GM23338 (cell line): Measurements from ENCODE around the gene LRRFIP2. TPM values are rescaled to one million over a fixed set of nuclear protein-coding genes. Genes with fewer than 3 reads are reported as not detected.

Experiments used
- ATAC-seq: fragments of 200-7000 bp; cut with Tn5 transposase; 3 replicates; pipeline ENCODE4 v1.9.1; 2020
- DNase-seq: peaks from one replicate; pipeline ENCODE4 v3.0.0-alpha.2; 2015; ENCODE audit warnings: low spot score
- H2AFZ ChIP-seq: fragments of 200-600 bp; sonication (generic); 2 replicates; pipeline ENCODE4 v1.8.0; 2016; ENCODE audit warnings: antibody characterized with exemption, mild to moderate bottlenecking, moderate library complexity
- H3F3A ChIP-seq: fragments of 200-600 bp; sonication (generic); replicated peaks from 2 replicates; pipeline ENCODE4 v1.8.0; 2017; ENCODE audit warnings: antibody characterized with exemption, mixed run types, low read depth
- H3K27ac ChIP-seq: fragments of 200-600 bp; sonication (generic); 2 replicates; pipeline ENCODE4 v1.6.1; 2016; ENCODE audit warnings: low read depth
- H3K27me3 ChIP-seq: fragments of 200-600 bp; sonication (generic); 2 replicates; pipeline ENCODE4 v1.8.0; 2016; ENCODE audit warnings: mild to moderate bottlenecking, mixed run types, moderate library complexity; ENCODE audit not compliant: insufficient read depth
- H3K36me3 ChIP-seq: fragments of 200-600 bp; sonication (generic); 2 replicates; pipeline ENCODE4 v1.8.0; 2016; ENCODE audit warnings: mild to moderate bottlenecking; ENCODE audit not compliant: insufficient read depth
- H3K4me1 ChIP-seq: fragments of 200-600 bp; sonication (generic); 2 replicates; pipeline ENCODE4 v1.8.0; 2016; ENCODE audit warnings: mild to moderate bottlenecking, moderate library complexity; ENCODE audit not compliant: insufficient read depth
- H3K4me2 ChIP-seq: fragments of 200-600 bp; sonication (generic); 2 replicates; pipeline ENCODE4 v1.7.1; 2017; ENCODE audit warnings: mixed run types
- H3K4me3 ChIP-seq: fragments of 200-600 bp; sonication (generic); 2 replicates; pipeline ENCODE4 v1.6.1; 2016; ENCODE audit warnings: mixed run types
- H3K79me2 ChIP-seq: fragments of 200-600 bp; sonication (generic); replicated peaks from 2 replicates; pipeline ENCODE4 v1.8.0; 2017; ENCODE audit warnings: mild to moderate bottlenecking; ENCODE audit not compliant: insufficient read depth
- H3K9me2 ChIP-seq: fragments of 200-600 bp; sonication (generic); 2 replicates; pipeline ENCODE4 v1.8.0; 2017; ENCODE audit not compliant: insufficient read depth
- H4K20me1 ChIP-seq: fragments of 200-600 bp; sonication (generic); replicated peaks from 2 replicates; pipeline ENCODE4 v1.8.0; 2017; ENCODE audit warnings: mild to moderate bottlenecking; ENCODE audit not compliant: insufficient read depth
- H3K27ac Mint-ChIP-seq: 2 replicates; pipeline ENCODE4 v1.8.0; 2020; ENCODE audit warnings: inconsistent platforms, mild to moderate bottlenecking, moderate library complexity, mixed read lengths
- H3K27me3 Mint-ChIP-seq: 3 replicates; pipeline ENCODE4 v1.8.0; 2022; ENCODE audit warnings: low read depth, mild to moderate bottlenecking, moderate library complexity, mixed read lengths, inconsistent platforms; ENCODE audit not compliant: insufficient read depth, poor library complexity
- H3K36me3 Mint-ChIP-seq: 3 replicates; pipeline ENCODE4 v1.8.0; 2021; ENCODE audit warnings: low read depth, mild to moderate bottlenecking, inconsistent platforms, moderate library complexity, mixed read lengths
- H3K4me1 Mint-ChIP-seq: 3 replicates; pipeline ENCODE4 v1.8.0; 2020; ENCODE audit warnings: mild to moderate bottlenecking, inconsistent platforms, mixed read lengths
- H3K4me3 Mint-ChIP-seq: 3 replicates; pipeline ENCODE4 v1.8.0; 2021; ENCODE audit warnings: moderate library complexity, mild to moderate bottlenecking, inconsistent platforms, mixed read lengths
- H3K9me3 Mint-ChIP-seq: 3 replicates; pipeline ENCODE4 v1.8.0; 2020; ENCODE audit warnings: moderate library complexity, mild to moderate bottlenecking, inconsistent platforms, mixed read lengths
- CREB1 ChIP-seq: fragments of 250-450 bp; sonication (Bioruptor Pico); IDR thresholded peaks from 2 replicates; pipeline ENCODE4 v1.5.0; 2020; ENCODE audit warnings: low read depth, mild to moderate bottlenecking, moderate library complexity
- EZH2 ChIP-seq: fragments of 200-600 bp; sonication (generic); IDR thresholded peaks from one replicate; pipeline ENCODE4 v1.8.0; 2017; ENCODE audit warnings: antibody characterized with exemption, mild to moderate bottlenecking, low read depth; ENCODE audit not compliant: unreplicated experiment
- EZH2phosphoT487 ChIP-seq: fragments of 200-600 bp; sonication (generic); IDR thresholded peaks from one replicate; pipeline ENCODE4 v1.8.1; 2018; ENCODE audit warnings: antibody characterized with exemption; ENCODE audit not compliant: unreplicated experiment
- JUNB ChIP-seq: IDR thresholded peaks from one replicate; pipeline ENCODE4 v1.6.1; 2016; ENCODE audit warnings: antibody characterized with exemption; ENCODE audit not compliant: unreplicated experiment
- POLR2AphosphoS5 ChIP-seq: IDR thresholded peaks from 2 replicates; pipeline ENCODE4 v1.6.1; 2016; ENCODE audit warnings: antibody characterized with exemption, low read depth
- ZNF114 ChIP-seq: fragments of 250-450 bp; sonication (Bioruptor Pico); IDR thresholded peaks from 2 replicates; pipeline ENCODE4 v1.5.0; 2020; ENCODE audit warnings: mild to moderate bottlenecking, moderate library complexity
- ZNF331 ChIP-seq: fragments of 250-450 bp; sonication (Bioruptor Pico); IDR thresholded peaks from 2 replicates; pipeline ENCODE4 v1.5.0; 2020; ENCODE audit warnings: low read depth, mild to moderate bottlenecking, moderate library complexity
- polyA plus RNA-seq: library from polyadenylated mRNA; unstranded; fragments of >200 nt; fragmentation: Nextera tagmentation; extraction: Ambion mirVana; gene quantifications from 2 replicates; pipeline ENCODE4 v1.2.1, GENCODE V29; 2016
- total RNA-seq: library from RNA; depleted of rRNA; stranded (reverse); fragments of >200 nt; shearing (Covaris generic); gene quantifications from 2 replicates; pipeline ENCODE4 v1.2.3, GENCODE V29; 2014
- TF ChIP-seq, protein P1 (sequence below): fragments of 250-450 bp; sonication (Bioruptor Pico); IDR thresholded peaks from 2 replicates; pipeline ENCODE4 v1.5.0; 2020; ENCODE audit warnings: mild to moderate bottlenecking, moderate library complexity
- TF ChIP-seq, protein P2 (sequence below): IDR thresholded peaks from one replicate; pipeline ENCODE4 v1.6.1; 2018; ENCODE audit warnings: antibody characterized with exemption; ENCODE audit not compliant: unreplicated experiment
- TF ChIP-seq, protein P3 (sequence below), 2 experiments: fragments of 200-600 bp in 1 of 2; sonication (generic) in 1 of 2; conservative IDR thresholded peaks; 2 replicates each; pipeline versions ENCODE4 v1.5.1 to v1.6.1; 2016 to 2017; ENCODE audit warnings: antibody characterized with exemption in 2 of 2, low read depth in 2 of 2, mild to moderate bottlenecking in 2 of 2, moderate library complexity in 1 of 2

The LRRFIP2 gene
- total and polyA plus RNA-seq, 2 experiments from 2014 or later = 20.3 to 29.0 TPM

DNA sequence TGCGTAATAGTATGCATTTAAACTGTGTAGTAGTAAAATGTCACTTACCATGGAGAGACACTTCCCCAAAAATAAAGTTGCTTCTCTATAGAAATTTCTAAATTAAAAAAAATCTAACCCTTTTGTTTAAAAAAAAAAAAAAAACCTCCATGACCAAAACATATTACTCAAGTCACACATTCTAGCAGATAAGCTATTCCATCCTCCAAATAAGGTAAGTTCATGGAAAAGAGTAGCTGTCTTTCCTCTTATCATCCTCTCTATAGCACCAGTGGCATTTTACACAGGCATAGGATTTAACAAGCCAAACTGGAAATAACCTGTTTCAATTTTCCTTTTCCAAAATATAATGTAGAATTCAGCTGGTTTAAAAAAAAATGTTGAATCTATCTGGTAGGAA is 57.4 kb downstream of the LRRFIP2 start (continued):
- TF ChIP-seq, protein P1, sequence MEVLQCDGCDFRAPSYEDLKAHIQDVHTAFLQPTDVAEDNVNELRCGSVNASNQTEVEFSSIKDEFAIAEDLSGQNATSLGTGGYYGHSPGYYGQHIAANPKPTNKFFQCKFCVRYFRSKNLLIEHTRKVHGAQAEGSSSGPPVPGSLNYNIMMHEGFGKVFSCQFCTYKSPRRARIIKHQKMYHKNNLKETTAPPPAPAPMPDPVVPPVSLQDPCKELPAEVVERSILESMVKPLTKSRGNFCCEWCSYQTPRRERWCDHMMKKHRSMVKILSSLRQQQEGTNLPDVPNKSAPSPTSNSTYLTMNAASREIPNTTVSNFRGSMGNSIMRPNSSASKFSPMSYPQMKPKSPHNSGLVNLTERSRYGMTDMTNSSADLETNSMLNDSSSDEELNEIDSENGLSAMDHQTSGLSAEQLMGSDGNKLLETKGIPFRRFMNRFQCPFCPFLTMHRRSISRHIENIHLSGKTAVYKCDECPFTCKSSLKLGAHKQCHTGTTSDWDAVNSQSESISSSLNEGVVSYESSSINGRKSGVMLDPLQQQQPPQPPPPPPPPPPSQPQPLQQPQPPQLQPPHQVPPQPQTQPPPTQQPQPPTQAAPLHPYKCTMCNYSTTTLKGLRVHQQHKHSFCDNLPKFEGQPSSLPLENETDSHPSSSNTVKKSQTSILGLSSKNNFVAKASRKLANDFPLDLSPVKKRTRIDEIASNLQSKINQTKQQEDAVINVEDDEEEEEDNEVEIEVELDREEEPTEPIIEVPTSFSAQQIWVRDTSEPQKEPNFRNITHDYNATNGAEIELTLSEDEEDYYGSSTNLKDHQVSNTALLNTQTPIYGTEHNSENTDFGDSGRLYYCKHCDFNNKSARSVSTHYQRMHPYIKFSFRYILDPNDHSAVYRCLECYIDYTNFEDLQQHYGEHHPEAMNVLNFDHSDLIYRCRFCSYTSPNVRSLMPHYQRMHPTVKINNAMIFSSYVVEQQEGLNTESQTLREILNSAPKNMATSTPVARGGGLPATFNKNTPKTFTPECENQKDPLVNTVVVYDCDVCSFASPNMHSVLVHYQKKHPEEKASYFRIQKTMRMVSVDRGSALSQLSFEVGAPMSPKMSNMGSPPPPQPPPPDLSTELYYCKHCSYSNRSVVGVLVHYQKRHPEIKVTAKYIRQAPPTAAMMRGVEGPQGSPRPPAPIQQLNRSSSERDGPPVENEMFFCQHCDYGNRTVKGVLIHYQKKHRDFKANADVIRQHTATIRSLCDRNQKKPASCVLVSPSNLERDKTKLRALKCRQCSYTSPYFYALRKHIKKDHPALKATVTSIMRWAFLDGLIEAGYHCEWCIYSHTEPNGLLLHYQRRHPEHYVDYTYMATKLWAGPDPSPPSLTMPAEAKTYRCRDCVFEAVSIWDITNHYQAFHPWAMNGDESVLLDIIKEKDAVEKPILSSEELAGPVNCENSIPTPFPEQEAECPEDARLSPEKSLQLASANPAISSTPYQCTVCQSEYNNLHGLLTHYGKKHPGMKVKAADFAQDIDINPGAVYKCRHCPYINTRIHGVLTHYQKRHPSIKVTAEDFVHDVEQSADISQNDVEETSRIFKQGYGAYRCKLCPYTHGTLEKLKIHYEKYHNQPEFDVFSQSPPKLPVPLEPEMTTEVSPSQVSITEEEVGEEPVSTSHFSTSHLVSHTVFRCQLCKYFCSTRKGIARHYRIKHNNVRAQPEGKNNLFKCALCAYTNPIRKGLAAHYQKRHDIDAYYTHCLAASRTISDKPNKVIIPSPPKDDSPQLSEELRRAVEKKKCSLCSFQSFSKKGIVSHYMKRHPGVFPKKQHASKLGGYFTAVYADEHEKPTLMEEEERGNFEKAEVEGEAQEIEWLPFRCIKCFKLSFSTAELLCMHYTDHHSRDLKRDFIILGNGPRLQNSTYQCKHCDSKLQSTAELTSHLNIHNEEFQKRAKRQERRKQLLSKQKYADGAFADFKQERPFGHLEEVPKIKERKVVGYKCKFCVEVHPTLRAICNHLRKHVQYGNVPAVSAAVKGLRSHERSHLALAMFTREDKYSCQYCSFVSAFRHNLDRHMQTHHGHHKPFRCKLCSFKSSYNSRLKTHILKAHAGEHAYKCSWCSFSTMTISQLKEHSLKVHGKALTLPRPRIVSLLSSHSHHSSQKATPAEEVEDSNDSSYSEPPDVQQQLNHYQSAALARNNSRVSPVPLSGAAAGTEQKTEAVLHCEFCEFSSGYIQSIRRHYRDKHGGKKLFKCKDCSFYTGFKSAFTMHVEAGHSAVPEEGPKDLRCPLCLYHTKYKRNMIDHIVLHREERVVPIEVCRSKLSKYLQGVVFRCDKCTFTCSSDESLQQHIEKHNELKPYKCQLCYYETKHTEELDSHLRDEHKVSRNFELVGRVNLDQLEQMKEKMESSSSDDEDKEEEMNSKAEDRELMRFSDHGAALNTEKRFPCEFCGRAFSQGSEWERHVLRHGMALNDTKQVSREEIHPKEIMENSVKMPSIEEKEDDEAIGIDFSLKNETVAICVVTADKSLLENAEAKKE (CRISPR knock-in tag) = no peak
- no peak for TF ChIP-seq CREB1 (CRISPR knock-in tag)
- TF ChIP-seq, protein P2, sequence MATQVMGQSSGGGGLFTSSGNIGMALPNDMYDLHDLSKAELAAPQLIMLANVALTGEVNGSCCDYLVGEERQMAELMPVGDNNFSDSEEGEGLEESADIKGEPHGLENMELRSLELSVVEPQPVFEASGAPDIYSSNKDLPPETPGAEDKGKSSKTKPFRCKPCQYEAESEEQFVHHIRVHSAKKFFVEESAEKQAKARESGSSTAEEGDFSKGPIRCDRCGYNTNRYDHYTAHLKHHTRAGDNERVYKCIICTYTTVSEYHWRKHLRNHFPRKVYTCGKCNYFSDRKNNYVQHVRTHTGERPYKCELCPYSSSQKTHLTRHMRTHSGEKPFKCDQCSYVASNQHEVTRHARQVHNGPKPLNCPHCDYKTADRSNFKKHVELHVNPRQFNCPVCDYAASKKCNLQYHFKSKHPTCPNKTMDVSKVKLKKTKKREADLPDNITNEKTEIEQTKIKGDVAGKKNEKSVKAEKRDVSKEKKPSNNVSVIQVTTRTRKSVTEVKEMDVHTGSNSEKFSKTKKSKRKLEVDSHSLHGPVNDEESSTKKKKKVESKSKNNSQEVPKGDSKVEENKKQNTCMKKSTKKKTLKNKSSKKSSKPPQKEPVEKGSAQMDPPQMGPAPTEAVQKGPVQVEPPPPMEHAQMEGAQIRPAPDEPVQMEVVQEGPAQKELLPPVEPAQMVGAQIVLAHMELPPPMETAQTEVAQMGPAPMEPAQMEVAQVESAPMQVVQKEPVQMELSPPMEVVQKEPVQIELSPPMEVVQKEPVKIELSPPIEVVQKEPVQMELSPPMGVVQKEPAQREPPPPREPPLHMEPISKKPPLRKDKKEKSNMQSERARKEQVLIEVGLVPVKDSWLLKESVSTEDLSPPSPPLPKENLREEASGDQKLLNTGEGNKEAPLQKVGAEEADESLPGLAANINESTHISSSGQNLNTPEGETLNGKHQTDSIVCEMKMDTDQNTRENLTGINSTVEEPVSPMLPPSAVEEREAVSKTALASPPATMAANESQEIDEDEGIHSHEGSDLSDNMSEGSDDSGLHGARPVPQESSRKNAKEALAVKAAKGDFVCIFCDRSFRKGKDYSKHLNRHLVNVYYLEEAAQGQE = no peak
- TF ChIP-seq ZNF331 (CRISPR knock-in tag) = no peak
- no peak for TF ChIP-seq ZNF114

DNA sequence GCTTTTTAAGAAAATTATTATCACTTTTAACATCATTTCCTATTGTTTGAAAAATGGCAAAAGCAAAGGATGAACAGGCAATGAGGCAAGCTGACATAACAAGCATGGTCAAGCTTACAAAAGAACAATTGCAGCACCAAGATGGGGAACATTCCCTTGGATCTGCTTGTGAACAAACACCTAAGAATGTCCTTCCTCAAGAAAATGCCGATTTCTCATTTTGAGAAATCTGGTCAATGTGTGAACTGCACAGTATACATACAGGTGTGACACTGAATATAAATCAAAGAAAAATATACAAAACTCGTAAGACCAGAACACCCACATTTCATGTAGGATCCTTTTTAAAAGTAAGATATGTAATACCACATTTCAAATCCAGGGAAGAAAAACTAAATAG is 58.9 kb downstream of the LRRFIP2 start:
- Histone ChIP-seq H3K27ac (no peak overlapping the region), H4K20me1 (no peaks in the 10 kb centered on the region), H3K4me3 (no peak overlapping the region), H3F3A (no peaks in the 10 kb centered on the region), H3K4me2 (no peak overlapping the region), H3K9me2 (no peaks in the 10 kb centered on the region), H3K79me2 (no peaks in the 10 kb centered on the region), H3K4me1 (no peaks in the 10 kb centered on the region), H3K36me3 (no peaks in the 10 kb centered on the region), H2AFZ (no peak overlapping the region), H3K27me3 (no peaks in the 10 kb centered on the region)
- DNase-seq (no peak), ATAC-seq (no peak)
- Mint-ChIP-seq H3K4me3 (no peak overlapping the region), H3K4me1 (peaks cover 3% of the 10 kb centered on the region; the same call in 2 of the 3 replicates), H3K27ac (no peak overlapping the region), H3K36me3 (no peaks in the 10 kb centered on the region), H3K9me3 (no peaks in the 10 kb centered on the region), H3K27me3 (no peaks in the 10 kb centered on the region)
- TF ChIP-seq, protein P3, sequence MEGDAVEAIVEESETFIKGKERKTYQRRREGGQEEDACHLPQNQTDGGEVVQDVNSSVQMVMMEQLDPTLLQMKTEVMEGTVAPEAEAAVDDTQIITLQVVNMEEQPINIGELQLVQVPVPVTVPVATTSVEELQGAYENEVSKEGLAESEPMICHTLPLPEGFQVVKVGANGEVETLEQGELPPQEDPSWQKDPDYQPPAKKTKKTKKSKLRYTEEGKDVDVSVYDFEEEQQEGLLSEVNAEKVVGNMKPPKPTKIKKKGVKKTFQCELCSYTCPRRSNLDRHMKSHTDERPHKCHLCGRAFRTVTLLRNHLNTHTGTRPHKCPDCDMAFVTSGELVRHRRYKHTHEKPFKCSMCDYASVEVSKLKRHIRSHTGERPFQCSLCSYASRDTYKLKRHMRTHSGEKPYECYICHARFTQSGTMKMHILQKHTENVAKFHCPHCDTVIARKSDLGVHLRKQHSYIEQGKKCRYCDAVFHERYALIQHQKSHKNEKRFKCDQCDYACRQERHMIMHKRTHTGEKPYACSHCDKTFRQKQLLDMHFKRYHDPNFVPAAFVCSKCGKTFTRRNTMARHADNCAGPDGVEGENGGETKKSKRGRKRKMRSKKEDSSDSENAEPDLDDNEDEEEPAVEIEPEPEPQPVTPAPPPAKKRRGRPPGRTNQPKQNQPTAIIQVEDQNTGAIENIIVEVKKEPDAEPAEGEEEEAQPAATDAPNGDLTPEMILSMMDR (conservative IDR thresholded peaks at IDR 0.05; ENCODE audit: low read depth in 2 of 2) = no peak
- no peak for TF ChIP-seq EZH2phosphoT487
- no peak for TF ChIP-seq CREB1 (CRISPR knock-in tag)
- no peak for TF ChIP-seq POLR2AphosphoS5
- no peak for TF ChIP-seq EZH2
- no peak for TF ChIP-seq JUNB
